Omental fat pad (tissue), 4 donors: ENCODE results near the gene PTPN14. TPM values are rescaled to one million over a fixed set of nuclear protein-coding genes. Genes with fewer than 3 reads are reported as not detected.

ENCODE experiments used
- ATAC-seq: fragments of 150-250 bp; one replicate; pipeline ENCODE4 v1.9.1; 2016; ENCODE audit warnings: mild to moderate bottlenecking, moderate library complexity; ENCODE audit not compliant: low FRiP score
- DNase-seq: peaks from one replicate; pipeline ENCODE4 v3.0.0-alpha.2; 2019; ENCODE audit warnings: low spot score
- CTCF ChIP-seq, 3 donors: fragments of 450-650 bp; IDR thresholded peaks; one replicate each; pipeline ENCODE4 v1.5.1; 2016 to 2017; ENCODE audit warnings: antibody characterized with exemption in 3 of 3, mild to moderate bottlenecking in 3 of 3, moderate library complexity in 2 of 3
- total RNA-seq, 4 donors: library from RNA; depleted of rRNA; stranded (reverse); fragments of >200 nt; gene quantifications; one replicate each; pipeline ENCODE4 v1.1.0, GENCODE V29; 2016

The PTPN14 gene
- total RNA-seq, 4 donors from 2014 or later = 27.1 to 39.1 (median 35.7) TPM

GRCh38 chr1:214429951-214430770 lies 121.2 kb downstream of the PTPN14 start:
- ATAC-seq (peak; percentile 42), DNase-seq (no peak)
- no peak for TF ChIP-seq CTCF (IDR thresholded peaks at IDR 0.05)

GRCh38 chr1:214427871-214428277 lies 123.5 kb downstream of the PTPN14 start:
- DNase-seq = no peak
- no peak for TF ChIP-seq CTCF (IDR thresholded peaks at IDR 0.05)
- ATAC-seq = no peak

GRCh38 chr1:214426426-214426812 lies 125.0 kb downstream of the PTPN14 start:
- ATAC-seq (no peak), DNase-seq (no peak)
- no peak for TF ChIP-seq CTCF (IDR thresholded peaks at IDR 0.05)

GRCh38 chr1:214425716-214426425 lies 125.5 kb downstream of the PTPN14 start:
- DNase-seq (no peak), ATAC-seq (no peak)
- TF ChIP-seq CTCF (IDR thresholded peaks at IDR 0.05) = no peak

- TF ChIP-seq CTCF (IDR thresholded peaks at IDR 0.05) = no peak
- no peak for ATAC-seq
These were observed 126.3 kb downstream of the PTPN14 start for GRCh38 chr1:214425101-214425500.

GRCh38 chr1:214423045-214423444 lies 128.4 kb downstream of the PTPN14 start:
- no peak for TF ChIP-seq CTCF (IDR thresholded peaks at IDR 0.05)
- no peak for DNase-seq
- no peak for ATAC-seq

More at GRCh38 chr1:214425101-214425500, 126.3 kb downstream of the PTPN14 start:
- DNase-seq = no peak
